NCI-H128 (cell line): ENCODE data around the gene VTCN1.
A peak's percentile ranks its signal among the peaks of the same experiment; 100 is the strongest.
"Not testable (repeated sequence)": the region's sequence is repeated elsewhere in the genome, so short reads cannot be mapped to it uniquely, and the experiment has no call there.

ENCODE experiments used
- DNase-seq: peaks from one replicate; lab custom pipeline; 2025; ENCODE audit not compliant: unreplicated experiment; lab: John Stamatoyannopoulos, UW

Gene VTCN1

DNA sequence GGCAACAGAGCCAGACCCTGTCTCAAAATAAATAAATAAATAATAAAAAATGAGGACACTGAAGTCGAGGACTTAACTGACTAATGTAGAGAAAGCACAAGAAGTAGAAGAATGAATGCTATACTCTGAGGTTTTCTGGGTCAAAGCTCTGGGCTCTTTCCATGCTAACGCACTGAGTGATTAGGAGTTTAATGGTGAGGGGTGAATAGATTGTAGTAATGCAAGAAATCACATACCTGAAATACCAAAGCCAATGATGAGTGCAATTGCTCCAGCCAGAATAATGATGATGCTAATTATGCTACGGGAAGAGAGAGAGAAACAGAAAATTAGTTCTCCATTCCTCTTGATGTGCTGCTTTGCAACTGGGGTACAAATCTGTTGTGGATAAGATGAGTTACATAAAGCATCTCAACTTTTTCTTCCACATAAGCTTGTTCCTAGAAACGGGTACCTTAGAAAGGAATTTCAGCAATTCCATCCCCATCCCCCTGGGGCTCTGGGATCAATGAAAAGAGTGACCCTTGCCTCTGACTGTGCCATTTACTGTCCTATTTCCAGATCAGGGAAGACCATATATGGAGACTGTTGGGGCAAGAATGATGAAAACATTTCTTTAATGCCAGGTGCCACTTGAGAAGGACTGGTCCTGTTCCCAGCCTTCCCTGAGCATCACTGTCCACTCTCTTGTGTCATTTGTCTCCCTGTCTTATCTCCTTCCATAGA is 40.7 kb downstream of the VTCN1 start:
- no peak for DNase-seq

DNA sequence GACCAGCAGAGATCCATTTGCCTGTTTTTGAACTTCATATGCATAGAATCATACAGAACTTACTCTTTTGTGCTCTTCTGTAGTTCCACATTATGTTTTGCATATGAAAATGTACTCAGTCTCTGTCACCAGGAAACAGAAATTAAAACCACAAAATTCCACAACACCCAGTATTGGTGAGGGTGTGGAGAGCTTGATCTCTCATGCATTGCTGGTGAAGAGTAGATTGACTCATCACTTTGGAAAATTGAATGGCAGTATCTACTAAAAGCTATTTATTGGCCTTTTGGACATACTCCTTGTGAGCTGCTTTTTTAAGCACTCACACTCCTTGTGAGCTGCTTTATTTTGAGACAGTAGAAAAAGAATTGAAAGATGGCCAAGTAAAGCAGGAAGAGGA is 43.3 kb downstream of the VTCN1 start:
- DNase-seq = no peak

DNA sequence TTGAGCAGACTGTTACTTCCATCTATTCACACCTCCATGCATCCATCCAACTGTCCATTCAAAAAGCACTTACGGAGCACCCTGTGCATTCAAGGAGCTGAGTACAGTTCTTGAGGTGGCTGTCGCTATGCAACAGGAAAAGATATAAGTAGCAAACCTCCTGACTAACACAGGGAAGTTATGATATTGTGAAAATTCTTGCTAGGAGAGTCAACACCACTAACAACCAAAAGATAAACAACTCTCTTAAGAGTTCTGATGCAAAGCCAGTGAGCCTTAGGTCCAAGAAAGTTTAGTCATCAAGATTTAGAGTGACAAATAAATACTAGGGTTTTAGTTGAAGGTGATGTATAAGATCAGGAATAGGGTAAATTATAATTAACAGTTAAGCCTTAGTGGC is 44.7 kb downstream of the VTCN1 start:
- DNase-seq = no peak

DNA sequence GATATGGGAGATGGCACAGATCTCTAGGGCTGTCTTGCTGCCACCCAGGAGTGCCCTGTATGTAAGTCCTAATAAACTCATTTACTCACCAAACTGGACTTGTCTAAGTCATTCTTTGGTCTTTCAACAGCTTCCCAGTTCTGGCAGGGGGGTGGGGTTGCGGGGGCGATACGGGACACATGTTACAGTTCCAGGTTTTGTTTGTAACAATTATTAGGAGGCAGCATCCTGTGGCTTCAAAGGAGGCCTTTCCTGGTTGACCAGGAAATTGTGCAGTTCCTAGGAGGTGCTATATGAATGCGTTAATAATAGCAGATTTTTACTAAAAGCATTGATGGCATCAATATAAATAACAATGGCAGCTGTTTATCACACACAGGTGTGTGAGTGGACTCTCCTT is 46.5 kb downstream of the VTCN1 start:
- DNase-seq = no peak

DNA sequence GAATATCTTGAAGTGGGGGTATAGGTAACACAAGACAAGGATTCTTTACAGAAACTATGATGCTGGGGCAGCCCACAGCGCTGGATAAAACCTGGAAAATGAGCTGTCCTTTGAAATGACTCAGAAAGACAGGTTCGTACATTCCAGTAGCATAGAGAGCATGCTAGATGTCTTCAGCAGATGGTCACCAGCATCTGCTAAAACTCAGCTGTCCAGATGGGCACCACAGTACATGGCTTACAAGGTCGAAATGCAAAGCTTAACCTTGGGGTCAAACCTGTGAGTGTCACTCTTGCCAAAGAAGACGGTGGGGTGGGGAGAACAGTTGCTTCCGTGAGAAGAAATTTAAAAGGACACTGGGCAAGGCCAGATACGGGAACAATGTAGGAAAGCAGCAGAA is 47.9 kb downstream of the VTCN1 start:
- no peak for DNase-seq

DNA sequence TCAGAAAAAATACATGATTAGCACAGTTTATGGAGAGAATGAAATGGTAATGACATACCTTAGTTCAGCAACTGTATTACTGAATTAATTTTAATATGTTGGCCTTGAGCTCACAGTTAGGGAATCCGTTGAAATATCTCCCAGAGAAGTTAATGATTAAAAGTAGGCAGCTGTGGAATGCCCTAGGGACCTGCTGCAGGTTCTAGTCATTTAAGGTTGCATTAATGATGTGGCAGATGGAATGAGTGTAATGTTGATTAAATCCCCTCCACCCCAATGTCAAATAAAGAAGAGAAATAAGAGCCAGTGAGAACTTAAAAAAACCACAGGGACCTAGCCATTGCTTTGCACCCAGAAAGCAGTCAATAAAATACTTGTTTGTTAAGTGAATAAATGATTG is 48.8 kb downstream of the VTCN1 start:
- DNase-seq = no peak

DNA sequence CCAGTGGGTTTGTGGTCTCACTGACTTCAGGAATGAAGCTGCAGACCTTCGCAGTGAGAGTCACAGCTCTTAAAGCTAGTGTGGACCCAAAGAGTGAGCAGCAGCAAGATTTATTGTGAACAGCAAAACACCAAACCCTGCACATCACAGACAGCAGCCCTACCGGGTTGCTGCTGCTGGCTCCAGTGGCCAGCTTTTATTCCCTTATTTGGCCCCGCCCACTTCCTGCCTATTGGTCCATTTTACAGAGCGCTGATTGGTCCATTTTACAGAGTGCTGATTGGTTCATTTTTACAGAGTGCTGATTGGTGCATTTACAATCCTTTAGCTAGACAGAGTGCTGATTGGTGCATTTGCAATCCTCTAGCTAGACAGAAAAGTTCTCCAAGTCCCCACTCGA is 59.4 kb downstream of the VTCN1 start:
- not testable (repeated sequence) for DNase-seq

DNA sequence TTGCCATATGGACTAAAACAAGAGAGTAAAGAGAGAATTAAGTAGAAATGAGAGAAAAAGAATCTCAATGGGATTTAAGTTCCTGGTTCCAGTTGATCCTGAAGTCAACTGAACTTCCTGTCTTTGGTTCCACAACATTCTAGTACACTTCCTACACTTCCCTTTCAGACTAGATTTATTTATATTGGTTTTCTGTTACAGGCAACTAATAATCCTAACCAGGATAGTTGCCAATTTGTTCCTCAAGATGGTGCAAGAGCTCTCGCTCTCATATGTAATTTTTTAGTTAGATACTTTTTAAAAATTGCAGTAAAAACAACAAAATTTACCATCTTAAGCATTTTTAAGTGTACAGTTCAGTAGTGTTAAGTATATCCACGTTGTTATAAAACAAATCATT is 60.4 kb downstream of the VTCN1 start:
- no peak for DNase-seq

DNA sequence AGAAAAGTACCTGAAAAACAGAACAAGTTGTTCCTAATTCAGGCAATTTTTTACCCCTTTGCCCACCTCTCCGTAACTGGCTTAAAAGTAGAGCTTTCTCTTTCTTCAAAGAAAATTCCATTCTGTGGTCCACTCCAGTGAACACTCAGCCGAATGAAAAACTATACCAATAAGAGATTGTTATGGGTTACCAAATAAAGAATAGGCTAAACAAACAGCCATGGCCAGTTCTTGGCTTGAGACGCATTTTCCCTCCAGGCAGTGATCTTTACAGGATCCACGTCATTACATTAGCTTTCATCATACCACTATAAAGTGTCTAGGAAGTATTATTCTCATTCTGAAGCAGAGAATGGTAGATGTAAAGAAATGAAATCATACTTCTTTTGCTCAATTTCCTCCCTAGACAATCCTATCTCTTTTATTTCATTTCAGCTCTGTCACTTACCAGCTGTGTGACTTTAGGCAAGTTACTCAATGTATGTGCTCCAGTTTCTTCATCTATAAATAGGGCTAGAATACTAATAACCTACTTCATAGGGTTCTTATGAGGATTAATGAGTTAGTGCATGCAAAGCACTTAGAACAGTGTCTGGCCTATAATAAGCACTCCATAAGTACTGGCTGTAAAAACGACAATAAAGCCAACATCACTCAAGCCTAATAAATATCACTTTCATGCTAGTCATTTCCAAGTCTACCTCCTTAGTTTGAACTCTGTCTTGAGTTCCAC is 62.7 kb downstream of the VTCN1 start:
- no peak for DNase-seq

DNA sequence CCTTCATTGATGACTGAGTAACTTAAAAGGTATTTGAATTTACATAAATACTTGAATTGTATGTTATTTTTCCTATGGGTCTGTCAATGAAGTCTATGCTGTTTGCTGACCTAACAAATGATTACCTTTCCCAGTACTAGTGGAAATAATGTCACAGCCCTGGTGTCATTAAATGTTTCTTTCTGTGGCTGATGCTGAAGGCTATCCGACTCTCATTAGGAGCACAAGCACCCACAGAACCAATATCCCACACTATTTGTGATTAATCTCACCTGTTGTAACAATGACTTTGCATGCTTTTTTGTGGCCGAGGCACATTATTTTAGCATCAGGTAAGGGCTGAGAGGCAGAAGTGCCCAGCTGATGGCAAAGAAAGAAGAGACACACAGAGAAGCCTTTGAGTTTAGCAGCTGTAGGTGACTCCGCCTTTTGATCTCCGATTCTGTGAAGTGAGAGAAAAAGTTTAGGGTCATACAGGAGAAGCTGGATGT is 63.3 kb downstream of the VTCN1 start:
- no peak for DNase-seq

DNA sequence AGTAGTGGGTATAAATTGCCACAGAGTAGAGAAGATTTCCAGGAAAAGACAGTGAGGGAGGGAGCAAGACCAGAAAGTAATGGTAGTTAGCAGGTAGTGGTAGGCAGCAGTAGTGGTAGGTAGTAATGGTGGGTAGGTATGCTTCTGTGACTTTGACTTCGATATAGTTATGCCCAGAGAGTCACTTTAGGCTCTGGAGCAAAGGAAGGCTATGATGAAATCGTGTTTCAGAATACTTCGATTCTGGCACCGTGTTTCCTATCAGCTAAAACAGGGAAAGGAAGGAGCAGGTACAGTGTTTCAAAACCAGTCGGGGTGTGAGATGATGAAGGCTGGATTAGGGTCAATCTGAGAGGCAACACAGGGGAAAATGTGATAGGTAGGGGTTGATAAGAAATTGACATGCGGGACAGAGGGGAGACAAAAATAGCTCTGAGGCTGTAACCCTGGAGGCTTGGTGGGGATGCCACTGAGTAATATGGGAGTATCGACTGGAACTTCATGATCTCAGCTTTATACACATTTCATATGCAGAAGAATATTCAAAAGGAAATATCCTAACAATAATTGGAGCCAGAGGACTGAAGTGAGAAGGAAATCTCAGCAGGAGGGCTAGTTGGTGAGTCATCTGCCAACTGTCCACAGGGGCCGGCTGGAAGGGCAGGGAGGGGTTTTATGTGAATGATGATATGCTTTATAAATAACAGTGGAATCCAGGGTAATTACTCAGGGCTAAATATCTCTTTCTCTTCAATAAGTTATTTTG is 64.0 kb downstream of the VTCN1 start:
- DNase-seq = no peak

DNA sequence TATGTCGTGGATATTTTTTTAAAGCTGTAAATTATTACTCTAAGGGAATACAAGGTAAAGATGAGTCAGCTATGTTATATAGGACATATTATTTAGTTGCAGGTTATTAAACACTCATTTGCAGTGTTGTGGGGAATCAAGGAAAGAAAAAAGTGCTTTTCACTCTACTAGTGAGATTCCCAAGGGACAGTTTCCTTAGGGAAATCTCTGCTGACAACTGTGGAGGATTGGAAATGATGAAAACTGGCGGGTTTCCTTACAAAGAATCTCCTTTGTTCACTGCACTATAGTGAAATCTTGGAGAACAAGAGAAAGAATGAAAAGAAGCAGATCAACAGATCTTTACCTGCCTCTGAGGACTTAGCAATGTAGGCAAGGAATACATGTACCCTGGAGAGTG is 64.7 kb downstream of the VTCN1 start:
- DNase-seq = no peak

DNA sequence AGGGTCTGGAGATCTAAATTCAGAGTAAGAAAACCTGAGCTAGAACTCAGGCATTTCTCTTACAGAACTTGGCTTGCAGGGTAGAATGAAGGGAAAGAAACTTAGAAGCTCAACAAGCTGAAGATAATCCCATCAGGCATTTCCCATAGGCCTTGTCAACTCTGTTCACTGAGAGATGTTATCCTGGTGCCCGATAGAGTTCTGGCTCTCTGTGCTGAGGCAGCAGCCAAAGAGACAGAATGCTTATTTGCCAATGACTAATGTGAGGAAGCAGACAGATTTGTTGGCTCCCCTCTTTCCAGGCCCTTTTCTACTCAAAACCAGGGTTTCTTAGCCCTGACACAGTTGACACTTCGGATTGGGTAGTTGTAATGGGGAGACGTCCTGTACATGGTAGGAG is 66.9 kb downstream of the VTCN1 start:
- no peak for DNase-seq

DNA sequence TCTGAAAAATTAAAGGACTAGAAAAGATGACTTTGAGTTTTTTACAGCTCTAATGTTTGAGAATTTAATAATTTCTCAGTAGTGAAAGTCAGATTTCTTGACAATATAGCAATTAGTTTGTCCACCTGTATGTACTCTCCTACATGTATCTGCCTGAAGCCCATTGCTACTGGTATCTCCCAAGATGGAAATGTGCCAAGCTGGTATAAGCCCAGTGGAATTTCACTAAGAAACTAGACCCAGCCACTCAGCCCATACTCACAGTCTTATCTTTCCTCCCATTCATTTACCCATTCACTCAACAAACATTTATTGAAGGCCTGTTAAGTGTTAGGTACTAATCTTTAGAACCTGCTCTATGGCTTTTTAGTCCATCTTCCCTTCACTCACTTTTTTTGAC is 67.6 kb downstream of the VTCN1 start:
- no peak for DNase-seq

DNA sequence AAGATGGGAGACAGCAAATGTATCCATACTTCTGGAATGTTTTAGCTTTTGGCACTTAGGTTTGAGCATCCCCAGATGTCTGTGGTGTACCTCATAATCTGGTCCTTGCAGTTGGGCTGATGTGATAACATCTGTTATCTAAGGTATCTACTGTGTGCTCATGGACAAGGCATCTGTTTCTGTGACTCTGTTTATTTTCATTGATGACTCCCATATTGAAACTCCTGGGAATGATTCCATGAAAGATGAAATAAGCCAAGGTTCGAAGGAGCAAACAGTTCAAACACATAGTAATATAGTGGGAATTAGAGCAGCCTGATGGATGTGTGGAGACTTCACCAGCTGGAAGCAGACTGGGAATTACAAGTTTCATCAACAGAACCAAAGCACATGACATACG is 68.5 kb downstream of the VTCN1 start:
- no peak for DNase-seq

DNA sequence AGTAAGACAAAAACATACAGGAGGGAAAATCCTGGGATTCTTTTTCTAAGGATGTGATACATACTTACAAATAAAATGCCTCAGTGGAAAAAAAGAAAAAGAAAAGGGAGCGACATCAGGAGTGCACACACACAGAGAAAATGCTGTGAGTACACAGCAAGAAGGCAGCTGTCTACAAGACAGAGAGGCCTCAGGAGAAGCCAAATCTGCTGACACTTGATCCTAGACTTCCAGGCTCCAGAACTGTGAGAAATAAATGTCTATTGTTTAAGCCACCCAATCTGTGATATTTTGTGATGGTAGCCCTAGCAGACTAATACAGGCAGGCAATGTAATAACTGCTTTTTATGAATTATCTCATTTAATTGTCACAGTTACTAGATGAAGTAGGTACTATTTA is 72.2 kb downstream of the VTCN1 start:
- no peak for DNase-seq

DNA sequence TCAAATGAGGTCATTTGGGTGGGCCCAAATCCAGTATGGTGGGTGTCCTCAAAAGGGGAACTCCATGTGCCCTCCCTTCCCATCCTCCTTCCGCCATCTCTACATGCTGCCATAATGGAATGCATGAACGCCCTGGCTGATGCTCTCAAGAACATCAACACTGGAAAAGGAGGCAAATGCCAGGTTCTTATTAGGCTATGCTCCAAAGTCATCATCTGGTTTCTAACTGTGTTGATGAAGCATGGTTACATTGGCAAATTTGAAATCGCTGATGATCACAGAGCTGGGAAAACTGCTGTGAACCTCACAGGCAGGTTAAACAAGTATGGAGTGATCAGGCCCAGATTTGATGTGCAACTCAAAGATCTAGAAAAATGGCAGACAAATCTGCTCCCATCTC is 72.6 kb downstream of the VTCN1 start:
- no peak for DNase-seq

DNA sequence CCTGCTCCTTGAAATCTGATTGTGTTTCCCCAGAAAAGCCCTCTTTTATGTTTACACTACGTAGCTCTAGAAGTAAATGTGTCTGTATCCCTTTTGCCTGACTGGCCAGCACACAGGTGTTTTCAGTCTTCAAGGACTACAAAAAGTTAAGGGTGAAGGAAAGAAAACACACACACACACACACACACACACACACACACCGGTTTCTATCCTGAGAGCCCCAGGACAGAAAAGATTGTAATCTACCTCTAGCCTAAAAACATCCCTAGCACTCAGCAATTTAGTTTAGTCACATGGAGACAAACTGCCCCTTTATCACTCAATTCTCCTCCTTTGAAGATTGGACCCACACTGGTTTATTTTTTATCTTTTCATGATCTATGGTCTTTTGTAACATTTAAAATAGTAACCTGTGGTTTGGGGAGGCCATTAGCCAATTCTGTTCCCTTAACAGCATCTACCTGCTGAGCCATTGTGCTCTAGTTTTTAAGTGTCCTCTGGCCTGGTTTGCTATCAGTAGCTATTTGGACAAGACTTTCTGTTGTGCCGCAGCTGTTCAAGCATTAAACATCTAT is 73.4 kb downstream of the VTCN1 start:
- DNase-seq = peak; percentile 12

DNA sequence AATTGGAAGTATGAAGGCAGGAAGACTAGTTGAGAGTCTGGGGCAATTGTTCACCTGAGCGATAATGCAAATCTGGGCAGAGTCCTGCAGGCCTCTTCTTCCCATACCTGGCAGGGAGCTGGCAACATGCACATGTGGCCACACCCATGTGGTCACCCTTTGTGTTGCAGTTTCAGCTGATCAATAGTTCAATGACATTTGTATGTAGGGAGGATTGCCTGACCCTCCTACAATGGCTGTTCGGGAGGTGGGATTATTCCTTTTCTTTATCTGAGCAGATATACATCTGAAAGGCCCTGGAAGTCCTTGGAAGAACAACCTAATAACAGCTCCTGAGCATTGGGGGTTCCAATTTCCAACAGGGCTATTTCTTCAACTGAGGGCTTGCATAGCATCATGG is 74.0 kb downstream of the VTCN1 start:
- no peak for DNase-seq

DNA sequence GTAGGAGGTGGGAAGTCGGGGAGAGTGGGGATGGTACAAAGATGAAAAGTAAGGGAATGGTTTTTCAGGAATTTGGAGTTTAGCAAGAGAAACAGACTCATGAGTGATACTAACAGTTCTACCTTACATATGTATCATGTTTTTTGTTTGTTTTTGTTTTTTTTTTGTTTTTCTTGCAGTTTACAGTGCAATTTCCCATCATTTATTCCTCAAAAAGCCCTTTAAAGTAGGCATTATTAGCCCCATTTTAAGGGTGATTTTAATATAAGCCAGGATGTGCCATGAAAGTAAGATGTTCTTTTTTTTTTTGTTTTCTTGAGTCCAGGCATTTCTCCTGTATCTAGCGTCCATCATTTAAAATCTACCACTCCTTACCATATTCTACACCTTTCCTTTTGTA is 75.4 kb downstream of the VTCN1 start:
- no peak for DNase-seq

DNA sequence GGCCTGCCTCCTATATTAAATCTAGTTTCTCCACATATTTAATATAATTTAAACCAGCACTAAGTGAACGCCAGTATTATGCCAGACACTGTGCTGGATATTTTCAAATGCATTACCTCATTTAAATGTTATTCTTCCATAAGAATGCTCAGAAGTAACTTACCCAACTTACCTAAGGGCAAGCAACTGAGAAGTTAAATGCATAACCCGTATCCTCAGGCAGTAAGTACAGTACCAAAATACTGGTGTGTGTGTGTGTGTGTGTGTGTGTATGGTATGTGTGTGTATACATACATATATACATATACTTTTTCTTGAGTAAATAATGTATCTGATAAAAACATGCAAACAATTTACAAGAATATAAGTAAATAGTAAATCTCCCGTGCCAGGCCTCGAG is 80.2 kb downstream of the VTCN1 start:
- no peak for DNase-seq
